IMR-90 (cell line): ENCODE results near the gene TIMM13. TPM values are rescaled to one million over a fixed set of nuclear protein-coding genes. Genes with fewer than 3 reads are reported as not detected.

ENCODE experiments used
- ATAC-seq: fragments of 200-7000 bp; cut with Tn5 transposase; 2 replicates; pipeline ENCODE4 v1.9.1; 2020; ENCODE audit warnings: low read depth, mild to moderate bottlenecking, moderate library complexity
- BruUV-seq: library from RNA; stranded (reverse); fragments of 400-500 nt; replicated peaks from 2 replicates; lab custom pipeline; 2021; lab: Mats Ljungman, UMichigan
- CTCF ChIA-PET: fragments of 300-600 bp; formaldehyde crosslinking; extraction: SDS; loops from one replicate; lab custom pipeline; 2021; ENCODE audit warnings: antibody characterized with exemption; lab: Yijun Ruan, JAX
- POLR2A ChIA-PET: fragments of 300-600 bp; sonication (Branson Sonifier 250); formaldehyde crosslinking; loops from one replicate; lab custom pipeline; 2022; ENCODE audit warnings: antibody characterized with exemption; ENCODE audit not compliant: unreplicated experiment; lab: Charles Lee
- DNase-seq: peaks from one replicate; pipeline ENCODE4 v3.0.0; 2013
- H2AFZ ChIP-seq: replicated peaks from 2 replicates; pipeline ENCODE3; 2013; ENCODE audit warnings: low read length, mild to moderate bottlenecking; ENCODE audit not compliant: poor library complexity
- H2AK5ac ChIP-seq: 2 replicates; pipeline ENCODE4 v1.6.1; 2013; ENCODE audit warnings: low read depth, low read length, inconsistent platforms
- H2AK9ac ChIP-seq: replicated peaks from 2 replicates; pipeline ENCODE3; 2013; ENCODE audit warnings: mild to moderate bottlenecking, low read depth, low read length, moderate library complexity; ENCODE audit not compliant: poor library complexity
- H2BK120ac ChIP-seq: 2 replicates; pipeline ENCODE4 v1.6.1; 2013; ENCODE audit warnings: low read depth, low read length, inconsistent platforms
- H2BK15ac ChIP-seq: 3 replicates; pipeline ENCODE4 v1.6.1; 2013; ENCODE audit warnings: low read depth, low read length, inconsistent platforms
- H2BK20ac ChIP-seq: 2 replicates; pipeline ENCODE4 v1.6.1; 2013; ENCODE audit warnings: low read depth, mild to moderate bottlenecking, inconsistent platforms, low read length, moderate library complexity
- H2BK5ac ChIP-seq: 2 replicates; pipeline ENCODE4 v1.6.1; 2013; ENCODE audit warnings: mild to moderate bottlenecking, low read depth, low read length, inconsistent platforms; ENCODE audit not compliant: poor library complexity, severe bottlenecking
- H3K14ac ChIP-seq: replicated peaks from 2 replicates; pipeline ENCODE4 v1.6.1; 2013; ENCODE audit warnings: low read depth, low read length, inconsistent platforms
- H3K18ac ChIP-seq: 2 replicates; pipeline ENCODE4 v1.6.1; 2013; ENCODE audit warnings: low read depth, low read length, control low read depth
- H3K23ac ChIP-seq: 2 replicates; pipeline ENCODE4 v1.6.1; 2013; ENCODE audit warnings: low read depth, low read length, inconsistent platforms
- H3K27ac ChIP-seq: 2 replicates; pipeline ENCODE4 v1.5.1; 2013; ENCODE audit warnings: mild to moderate bottlenecking, control low read depth, low read length; ENCODE audit not compliant: insufficient read depth
- H3K27me3 ChIP-seq: 2 replicates; pipeline ENCODE4 v1.6.1; 2013; ENCODE audit warnings: low read length; ENCODE audit not compliant: control insufficient read depth, insufficient read depth
- H3K36me3 ChIP-seq: 2 replicates; pipeline ENCODE4 v1.6.1; 2013; ENCODE audit warnings: low read length, mixed read lengths; ENCODE audit not compliant: control insufficient read depth, insufficient read depth
- H3K4ac ChIP-seq: 2 replicates; pipeline ENCODE4 v1.6.1; 2013; ENCODE audit warnings: low read depth, low read length, inconsistent platforms
- H3K4me1 ChIP-seq: 2 replicates; pipeline ENCODE4 v1.6.1; 2013; ENCODE audit warnings: low read length, mixed read lengths; ENCODE audit not compliant: control insufficient read depth, insufficient read depth
- H3K4me2 ChIP-seq: 2 replicates; pipeline ENCODE4 v1.6.1; 2013; ENCODE audit warnings: low read depth, mild to moderate bottlenecking, control low read depth, low read length, moderate library complexity
- H3K4me3 ChIP-seq: 2 replicates; pipeline ENCODE4 v1.5.1; 2013; ENCODE audit warnings: low read depth, mild to moderate bottlenecking, control low read depth, low read length, moderate library complexity; ENCODE audit not compliant: insufficient read depth
- H3K56ac ChIP-seq: 2 replicates; pipeline ENCODE4 v1.6.1; 2013; ENCODE audit warnings: low read length, inconsistent platforms; ENCODE audit not compliant: insufficient read depth; ENCODE audit errors: extremely low read depth
- H3K79me1 ChIP-seq, 2 experiments: 2 replicates each; pipeline ENCODE4 v1.6.1; 2013; ENCODE audit warnings: low read length in 2 of 2, inconsistent platforms in 1 of 2, low read depth in 1 of 2
- H3K9ac ChIP-seq: 2 replicates; pipeline ENCODE4 v1.6.1; 2013; ENCODE audit warnings: low read depth, low read length, control low read depth
- H3K9me1 ChIP-seq: 2 replicates; pipeline ENCODE4 v1.6.1; 2013; ENCODE audit warnings: low read length, inconsistent platforms; ENCODE audit not compliant: insufficient read depth
- H3K9me3 ChIP-seq: 2 replicates; pipeline ENCODE4 v1.6.1; 2013; ENCODE audit warnings: low read length; ENCODE audit not compliant: control insufficient read depth, insufficient read depth
- H4K20me1 ChIP-seq: 2 replicates; pipeline ENCODE4 v1.6.1; 2013; ENCODE audit warnings: low read length, inconsistent platforms; ENCODE audit not compliant: insufficient read depth
- H4K5ac ChIP-seq: 2 replicates; pipeline ENCODE4 v1.6.1; 2013; ENCODE audit warnings: mild to moderate bottlenecking, low read depth, low read length, control low read depth
- H4K8ac ChIP-seq, 2 experiments: 2 replicates each; pipeline ENCODE4 v1.6.1; 2013; ENCODE audit warnings: low read depth in 2 of 2, low read length in 2 of 2, control low read depth in 1 of 2, inconsistent platforms in 1 of 2
- H4K91ac ChIP-seq: 2 replicates; pipeline ENCODE4 v1.6.1; 2013; ENCODE audit warnings: low read depth, low read length, inconsistent platforms; ENCODE audit not compliant: insufficient read depth
- RFX5 ChIP-seq: IDR thresholded peaks from 2 replicates; pipeline ENCODE4 v1.8.0; 2012; ENCODE audit warnings: low read depth, mild to moderate bottlenecking, low read length, moderate library complexity
- WGBS, 2 experiments: methylation state at CpG; one replicate each; pipeline versions ENCODE4 v1.1.5 to v1.1.7; 2013; ENCODE audit warnings: missing lambda C conversion rate in 2 of 2; ENCODE audit not compliant: insufficient read length in 1 of 2; ENCODE audit errors: extremely low coverage in 2 of 2; 5-methylcytosine and 5-hydroxymethylcytosine counted together
- dilution Hi-C: fragments of 300-500 bp; cut with HindIII; formaldehyde crosslinking; loops from one replicate; pipeline ENCODE4 v1.14.3; 2018; ENCODE audit warnings: low sequenced_read_pairs; ENCODE audit not compliant: unreplicated experiment
- in situ Hi-C: fragments of 300-500 bp; cut with MboI; formaldehyde crosslinking; loops from 3 replicates; pipeline ENCODE4 v1.14.3; 2019; ENCODE audit warnings: low sequenced_read_pairs, inconsistent platforms, mixed read lengths
- intact Hi-C: fragments of 100-400 bp; cut with micrococcal nuclease; formaldehyde crosslinking; loops from 2 replicates; pipeline ENCODE4 v1.10.0; 2022
- polyA plus RNA-seq, 3 experiments: library from polyadenylated mRNA; depleted of rRNA; stranded (reverse); fragments of >200 nt; gene quantifications; 2 replicates each; pipeline ENCODE4 v1.2.3, GENCODE V29; 2012; ENCODE audit warnings: low replicate concordance in 1 of 3
- total RNA-seq: library from RNA; depleted of rRNA; stranded (reverse); fragments of >200 nt; gene quantifications from 2 replicates; pipeline ENCODE4 v1.2.3, GENCODE V29; 2012
- TF ChIP-seq, protein P1 (sequence below): fragments of 150-350 bp; IDR thresholded peaks from 2 replicates; pipeline ENCODE4 v1.6.1; 2017; ENCODE audit warnings: mild to moderate bottlenecking, antibody characterized with exemption, low read length, low read depth

The TIMM13 gene
- total and polyA plus RNA-seq, 2 of the 4 experiments (the other 2 are of a cell fraction): 21.0 to 62.3 TPM

GRCh38 chr19:2453431-2454025 is 26.1 kb upstream of the TIMM13 start:
- H3K9me3 ChIP-seq: no peaks in the 10 kb centered on the region
- no peak for DNase-seq
- peaks cover 5 to 50% of the 10 kb centered on the region in 2 experiments; a peak in 2 of 4 replicates for H3K79me1 ChIP-seq
- H2BK20ac ChIP-seq: no peak overlapping the region
- H4K20me1 ChIP-seq: peaks cover 63% of the 10 kb centered on the region
- H3K4me1 ChIP-seq: no peaks in the 10 kb centered on the region
- no peak for ATAC-seq
- no peak overlapping the region for H3K4ac ChIP-seq
- H3K18ac ChIP-seq: no peak overlapping the region
- H4K5ac ChIP-seq: no peak overlapping the region
- ChIA-PET CTCF (interaction anchor here (0.6 kb wide), 2 partner anchors 54 to 981 kb away, joined by 3 to 4 read pairs; no protein-coding TSS in a partner anchor), POLR2A (no interaction called here)
- peak overlapping the region; percentile 65 for H2AK9ac ChIP-seq
- no peak overlapping the region for H3K56ac ChIP-seq
- TF ChIP-seq, protein P1, sequence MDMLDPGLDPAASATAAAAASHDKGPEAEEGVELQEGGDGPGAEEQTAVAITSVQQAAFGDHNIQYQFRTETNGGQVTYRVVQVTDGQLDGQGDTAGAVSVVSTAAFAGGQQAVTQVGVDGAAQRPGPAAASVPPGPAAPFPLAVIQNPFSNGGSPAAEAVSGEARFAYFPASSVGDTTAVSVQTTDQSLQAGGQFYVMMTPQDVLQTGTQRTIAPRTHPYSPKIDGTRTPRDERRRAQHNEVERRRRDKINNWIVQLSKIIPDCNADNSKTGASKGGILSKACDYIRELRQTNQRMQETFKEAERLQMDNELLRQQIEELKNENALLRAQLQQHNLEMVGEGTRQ: no peak
- no peak for TF ChIP-seq RFX5
- H2BK5ac ChIP-seq: no peak overlapping the region
- H2AFZ ChIP-seq: no peak overlapping the region
- H2BK15ac ChIP-seq: no peak overlapping the region
- H3K27me3 ChIP-seq: no peaks in the 10 kb centered on the region
- WGBS, 2 experiments: 95% methylated on average over 7 of the region's 19 CpGs; no CpG with 5 or more reads in 1 of the 2 experiments
- no peak overlapping the region for H3K9ac ChIP-seq
- H4K8ac ChIP-seq: no peak overlapping the region
- H3K27ac ChIP-seq: no peak overlapping the region
- no peak overlapping the region for H2AK5ac ChIP-seq
- intact Hi-C loops: no loop called here
- no TSS peak for BruUV-seq
- in situ Hi-C loops: no loop called here
- no peak overlapping the region for H3K14ac ChIP-seq
- H4K91ac ChIP-seq: no peak overlapping the region
- no peak overlapping the region for H3K4me3 ChIP-seq
- dilution Hi-C loops: no loop called here
- 0 out of 2 replicates have a peak, but pooled peaks cover 9% of the 10 kb centered on the region for H3K9me1 ChIP-seq
- peaks cover 4% of the 10 kb centered on the region for H3K36me3 ChIP-seq
- H2BK120ac ChIP-seq: no peak overlapping the region
- no peak overlapping the region for H3K23ac ChIP-seq
- no peak overlapping the region for H3K4me2 ChIP-seq
